GM13977 (cell line): ENCODE results near the gene RPS6KL1.

Experiments used
- DNase-seq: peaks from one replicate; pipeline ENCODE4 v3.0.0; 2012; ENCODE audit warnings: low spot score
- CTCF ChIP-seq: IDR thresholded peaks from 2 replicates; pipeline ENCODE4 v1.5.1; 2012; ENCODE audit warnings: mild to moderate bottlenecking, control low read depth; ENCODE audit not compliant: insufficient read depth; ENCODE audit errors: extremely low read depth, missing control alignments
- in situ Hi-C: fragments of 300-500 bp; cut with MboI; formaldehyde crosslinking; loops from one replicate; pipeline ENCODE4 v1.12.0; 2022; ENCODE audit warnings: low sequenced_read_pairs, low pct_unique_long_range_greater_than_20kb, mixed read lengths, inconsistent platforms; ENCODE audit not compliant: unreplicated experiment

The RPS6KL1 gene

GRCh38 chr14:74875204-74875603 lies 47.9 kb downstream of the RPS6KL1 start:
- DNase-seq: no peak
- no peak for TF ChIP-seq CTCF
- in situ Hi-C loops: no loop called here

GRCh38 chr14:74871819-74872218 lies 51.2 kb downstream of the RPS6KL1 start:
- in situ Hi-C loops: loop anchor here (25.0 kb wide), 1 partner anchor 215 kb away; no protein-coding TSS in a partner anchor
- no peak for DNase-seq
- TF ChIP-seq CTCF: no peak

GRCh38 chr14:74868739-74869138 lies 54.3 kb downstream of the RPS6KL1 start:
- TF ChIP-seq CTCF: no peak
- in situ Hi-C loops: loop anchor here (25.0 kb wide), 1 partner anchor 219 kb away; no protein-coding TSS in a partner anchor
- no peak for DNase-seq

GRCh38 chr14:74867673-74868072 lies 55.4 kb downstream of the RPS6KL1 start:
- no peak for DNase-seq
- no peak for TF ChIP-seq CTCF
- in situ Hi-C loops: loop anchor here (25.0 kb wide), 1 partner anchor 220 kb away; no protein-coding TSS in a partner anchor

GRCh38 chr14:74866708-74867389 lies 56.2 kb downstream of the RPS6KL1 start:
- no peak for DNase-seq
- no peak for TF ChIP-seq CTCF
- in situ Hi-C loops: loop anchor here (25.0 kb wide), 1 partner anchor 220 kb away; no protein-coding TSS in a partner anchor

GRCh38 chr14:74865156-74865555 lies 57.9 kb downstream of the RPS6KL1 start:
- in situ Hi-C loops: loop anchor here (25.0 kb wide), 1 partner anchor 222 kb away; no protein-coding TSS in a partner anchor
- no peak for TF ChIP-seq CTCF
- no peak for DNase-seq
